C4-2B (cell line): Measurements from ENCODE around the gene CDC42BPB.

Experiments
- H3K27ac ChIP-seq: fragments of 450-650 bp; 2 replicates; pipeline ENCODE4 v1.5.1; 2017
- ZFX ChIP-seq: fragments of 450-650 bp; IDR thresholded peaks from 2 replicates; pipeline ENCODE4 v1.6.1; 2017
- TF ChIP-seq, protein P1 (sequence below): fragments of 450-650 bp; conservative IDR thresholded peaks from 2 replicates; pipeline ENCODE4 v1.5.1; 2017; ENCODE audit warnings: mild to moderate bottlenecking

Gene CDC42BPB

DNA sequence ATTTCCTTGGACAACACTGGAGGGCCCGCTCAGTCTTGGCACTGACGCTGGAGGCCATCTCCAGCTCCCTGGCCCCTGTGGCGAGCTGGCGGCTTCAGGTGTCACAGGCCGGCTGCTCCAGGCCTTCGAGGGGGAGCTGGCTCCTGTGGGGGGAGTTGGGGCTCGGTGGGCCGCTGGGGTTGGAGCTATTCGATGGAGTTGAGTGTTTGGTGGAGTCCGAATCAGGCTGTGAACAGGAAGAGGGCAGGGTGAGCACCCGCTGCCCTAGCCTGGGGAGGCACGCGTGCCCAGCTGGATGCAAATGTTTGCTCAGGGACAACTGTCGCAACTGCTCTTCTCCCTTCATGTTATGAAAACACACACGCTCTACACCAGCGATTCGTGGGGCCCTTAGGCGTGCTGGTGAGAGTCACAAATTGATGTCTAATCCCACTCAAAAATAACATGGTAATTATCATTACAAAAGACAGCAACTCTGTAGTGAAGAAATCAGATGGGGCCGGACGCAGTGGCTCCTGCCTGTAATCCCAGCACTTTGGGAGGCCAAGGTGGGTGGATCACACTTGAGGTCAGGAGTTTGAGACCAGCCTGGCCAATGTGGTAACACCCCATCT is 123.6 kb downstream of the CDC42BPB start:
- no peak for TF ChIP-seq ZFX
- TF ChIP-seq, protein P1, sequence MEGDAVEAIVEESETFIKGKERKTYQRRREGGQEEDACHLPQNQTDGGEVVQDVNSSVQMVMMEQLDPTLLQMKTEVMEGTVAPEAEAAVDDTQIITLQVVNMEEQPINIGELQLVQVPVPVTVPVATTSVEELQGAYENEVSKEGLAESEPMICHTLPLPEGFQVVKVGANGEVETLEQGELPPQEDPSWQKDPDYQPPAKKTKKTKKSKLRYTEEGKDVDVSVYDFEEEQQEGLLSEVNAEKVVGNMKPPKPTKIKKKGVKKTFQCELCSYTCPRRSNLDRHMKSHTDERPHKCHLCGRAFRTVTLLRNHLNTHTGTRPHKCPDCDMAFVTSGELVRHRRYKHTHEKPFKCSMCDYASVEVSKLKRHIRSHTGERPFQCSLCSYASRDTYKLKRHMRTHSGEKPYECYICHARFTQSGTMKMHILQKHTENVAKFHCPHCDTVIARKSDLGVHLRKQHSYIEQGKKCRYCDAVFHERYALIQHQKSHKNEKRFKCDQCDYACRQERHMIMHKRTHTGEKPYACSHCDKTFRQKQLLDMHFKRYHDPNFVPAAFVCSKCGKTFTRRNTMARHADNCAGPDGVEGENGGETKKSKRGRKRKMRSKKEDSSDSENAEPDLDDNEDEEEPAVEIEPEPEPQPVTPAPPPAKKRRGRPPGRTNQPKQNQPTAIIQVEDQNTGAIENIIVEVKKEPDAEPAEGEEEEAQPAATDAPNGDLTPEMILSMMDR, result no peak
- H3K27ac ChIP-seq, result no peak overlapping the region

DNA sequence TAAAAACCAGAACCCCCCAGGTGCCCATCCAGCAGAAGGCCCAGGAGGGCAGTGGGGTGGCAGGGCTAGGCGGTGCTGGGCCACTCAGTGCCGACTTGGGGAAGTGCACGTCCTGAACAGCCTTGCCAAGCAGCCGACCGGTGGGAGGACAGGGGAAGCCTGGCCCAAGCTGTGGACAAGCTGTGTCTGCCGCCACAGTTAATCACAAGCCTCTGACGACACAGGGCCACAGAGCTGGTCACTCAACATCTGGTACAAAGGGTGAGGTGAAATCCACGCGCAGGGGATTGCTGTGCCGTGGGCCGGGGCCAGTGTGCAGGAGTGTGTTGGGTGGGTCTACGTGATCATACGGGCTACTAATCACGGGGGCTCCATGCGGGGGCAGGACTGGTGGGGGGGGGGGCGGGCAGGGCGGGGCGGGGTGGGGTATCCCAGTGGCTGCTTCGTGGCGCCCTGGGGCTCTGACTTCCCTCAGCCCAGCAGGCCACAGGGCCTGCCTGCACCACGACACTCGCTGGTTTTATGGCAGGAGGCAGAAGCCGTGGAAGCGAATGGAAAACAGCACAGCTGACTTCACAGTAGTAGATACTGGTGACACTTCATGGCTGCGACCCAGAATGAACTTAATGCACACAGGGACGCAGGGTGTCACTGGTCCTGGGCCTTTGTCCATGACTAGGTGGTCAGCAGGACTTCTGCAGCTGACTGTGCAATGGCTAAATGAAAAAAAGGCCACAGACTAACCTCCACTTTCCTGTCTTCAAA is 124.7 kb downstream of the CDC42BPB start:
- no peak overlapping the region for H3K27ac ChIP-seq
- TF ChIP-seq, protein P1, result no peak
- no peak for TF ChIP-seq ZFX

DNA sequence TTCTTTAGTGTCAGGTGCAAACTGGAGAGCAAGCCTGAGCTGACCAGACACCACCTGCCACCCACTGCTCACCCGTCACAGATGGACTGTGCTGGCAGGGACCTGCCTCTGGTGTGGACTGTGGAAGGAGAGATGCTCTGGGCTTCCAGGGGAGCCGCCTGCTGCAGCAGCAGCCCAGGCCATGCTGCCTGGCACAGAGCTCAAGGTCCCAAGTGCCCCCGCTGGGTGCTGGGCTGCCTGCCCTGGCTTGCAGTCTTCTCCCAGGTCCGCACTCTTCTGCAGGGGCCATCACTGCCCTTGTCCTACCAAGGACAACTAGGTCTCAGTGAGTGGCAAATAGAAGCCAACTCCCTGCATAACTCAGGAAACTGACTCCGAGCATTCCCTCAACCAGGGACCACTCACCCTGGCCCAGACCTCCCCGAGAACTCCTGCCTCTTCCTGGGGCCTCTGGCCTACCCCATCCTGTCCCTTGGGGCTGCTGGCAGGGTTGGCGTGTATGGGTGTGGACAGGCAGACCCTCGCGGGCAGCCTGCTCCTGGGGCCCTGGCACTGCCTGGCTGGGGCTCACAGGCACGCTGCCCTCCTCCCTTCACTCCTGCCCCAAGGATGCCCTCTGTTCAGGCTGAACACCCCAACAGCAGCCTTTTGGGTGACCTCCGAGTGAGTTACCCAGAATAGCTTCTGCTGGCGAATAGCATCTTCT is 125.6 kb downstream of the CDC42BPB start:
- H3K27ac ChIP-seq, result no peak overlapping the region
- TF ChIP-seq, protein P1, result no peak
- no peak for TF ChIP-seq ZFX

DNA sequence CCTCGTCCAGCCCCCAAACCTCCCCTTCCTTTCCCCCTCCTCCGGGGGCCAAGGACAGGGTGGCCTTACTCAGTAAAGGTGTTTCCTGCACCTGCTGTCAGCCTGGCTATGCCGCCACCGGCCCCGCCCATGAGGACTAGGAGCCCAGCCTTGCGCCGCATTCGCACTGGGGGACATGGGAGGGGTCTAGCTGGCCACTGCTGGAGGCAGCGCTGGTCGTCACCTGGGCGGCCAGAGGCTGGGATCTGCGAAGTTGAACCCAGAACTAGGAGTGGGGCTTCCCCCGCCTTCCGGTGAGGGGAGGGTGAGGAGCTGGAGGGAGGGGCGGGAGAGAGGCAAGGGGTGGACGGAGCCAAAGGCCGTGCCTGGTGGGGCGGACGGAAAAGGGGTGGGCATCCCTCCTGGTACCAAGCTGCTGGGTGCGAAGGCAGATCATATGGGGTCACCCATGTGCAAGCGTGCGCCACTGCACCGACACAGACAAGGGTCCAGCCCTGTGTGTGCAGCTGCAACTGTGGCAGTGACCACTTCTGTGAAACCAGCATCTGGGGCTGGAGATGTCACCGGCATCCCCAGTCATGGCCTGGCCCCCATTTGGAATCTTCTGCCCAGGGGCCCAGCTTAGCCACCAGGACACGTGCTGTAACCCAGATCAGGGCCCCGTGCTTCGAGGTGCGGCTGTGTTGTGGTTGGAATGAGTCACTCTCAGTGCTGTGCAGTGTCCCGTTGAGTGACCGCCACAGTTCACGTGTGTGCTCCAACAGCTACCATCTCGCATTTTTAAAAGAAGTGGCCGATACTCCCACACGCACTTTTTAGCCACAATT is 126.4 kb downstream of the CDC42BPB start:
- no peak for TF ChIP-seq ZFX
- TF ChIP-seq, protein P1, result no peak
- no peak overlapping the region for H3K27ac ChIP-seq

DNA sequence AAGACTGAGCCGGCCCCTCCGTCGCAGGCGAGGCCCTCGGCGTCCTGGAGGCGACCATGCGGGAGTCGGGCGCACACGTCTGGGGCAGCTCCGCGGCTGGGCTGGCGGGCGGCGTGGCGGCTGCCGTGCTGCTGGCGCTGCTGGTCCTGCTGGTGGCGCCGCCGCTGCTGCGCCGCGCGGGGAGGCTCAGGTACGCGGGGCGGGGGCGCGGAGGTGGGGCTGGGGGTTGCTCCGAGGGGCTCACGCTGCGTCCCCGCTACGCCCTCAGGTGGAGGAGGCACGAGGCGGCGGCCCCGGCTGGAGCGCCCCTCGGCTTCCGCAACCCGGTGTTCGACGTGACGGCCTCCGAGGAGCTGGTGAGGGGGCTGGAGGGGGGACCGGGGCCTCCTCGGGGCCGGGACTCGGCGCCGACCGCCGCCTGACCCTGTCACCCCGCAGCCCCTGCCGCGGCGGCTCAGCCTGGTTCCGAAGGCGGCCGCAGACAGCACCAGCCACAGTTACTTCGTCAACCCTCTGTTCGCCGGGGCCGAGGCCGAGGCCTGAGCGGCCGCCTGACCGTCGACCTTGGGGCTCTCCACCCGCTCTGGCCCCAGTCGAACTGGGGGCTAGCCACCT is 127.1 kb downstream of the CDC42BPB start:
- no peak overlapping the region for H3K27ac ChIP-seq
- TF ChIP-seq, protein P1, result no peak; the same call in 1 of the 2 replicates
- TF ChIP-seq ZFX, result no peak

DNA sequence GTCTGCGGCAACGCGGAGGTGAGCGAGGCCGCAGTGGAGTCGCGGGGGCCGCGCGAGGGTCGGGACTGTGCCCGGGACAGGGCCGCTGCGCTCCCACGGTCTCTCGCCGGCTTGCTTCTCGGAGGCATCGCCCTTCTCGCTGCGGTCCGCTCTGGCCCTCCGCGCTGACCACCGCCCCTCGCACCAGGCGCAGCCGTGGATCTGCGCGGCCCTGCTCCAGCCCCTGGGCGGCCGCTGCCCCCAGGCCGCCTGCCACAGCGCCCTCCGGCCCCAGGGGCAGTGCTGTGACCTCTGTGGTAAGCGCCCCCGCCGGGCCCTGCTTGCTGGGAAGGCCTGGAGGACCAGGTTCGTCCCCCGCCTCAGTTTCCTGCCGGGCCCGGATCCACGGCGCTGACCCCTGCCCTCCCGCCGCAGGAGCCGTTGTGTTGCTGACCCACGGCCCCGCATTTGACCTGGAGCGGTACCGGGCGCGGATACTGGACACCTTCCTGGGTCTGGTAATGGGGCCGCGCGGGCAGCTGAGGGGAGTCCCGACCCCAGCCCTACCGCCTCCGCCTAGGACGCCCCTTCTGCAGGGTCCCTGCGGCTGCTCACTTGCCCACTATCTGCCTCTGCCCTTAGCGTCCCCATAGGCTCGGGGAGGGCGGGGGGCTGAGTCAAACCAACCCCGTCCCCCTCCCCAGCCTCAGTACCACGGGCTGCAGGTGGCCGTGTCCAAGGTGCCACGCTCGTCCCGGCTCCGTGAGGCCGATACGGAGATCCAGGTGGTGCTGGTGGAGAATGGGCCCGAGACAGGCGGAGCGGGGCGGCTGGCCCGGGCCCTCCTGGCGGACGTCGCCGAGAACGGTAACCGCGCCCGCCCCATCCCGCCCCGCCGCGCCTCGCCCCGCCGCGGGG is 127.9 kb downstream of the CDC42BPB start:
- no peak overlapping the region for H3K27ac ChIP-seq
- TF ChIP-seq ZFX, result no peak
- TF ChIP-seq, protein P1, result no peak
